ENCODE results near the gene GAS2L3.

The GAS2L3 gene

DNA sequence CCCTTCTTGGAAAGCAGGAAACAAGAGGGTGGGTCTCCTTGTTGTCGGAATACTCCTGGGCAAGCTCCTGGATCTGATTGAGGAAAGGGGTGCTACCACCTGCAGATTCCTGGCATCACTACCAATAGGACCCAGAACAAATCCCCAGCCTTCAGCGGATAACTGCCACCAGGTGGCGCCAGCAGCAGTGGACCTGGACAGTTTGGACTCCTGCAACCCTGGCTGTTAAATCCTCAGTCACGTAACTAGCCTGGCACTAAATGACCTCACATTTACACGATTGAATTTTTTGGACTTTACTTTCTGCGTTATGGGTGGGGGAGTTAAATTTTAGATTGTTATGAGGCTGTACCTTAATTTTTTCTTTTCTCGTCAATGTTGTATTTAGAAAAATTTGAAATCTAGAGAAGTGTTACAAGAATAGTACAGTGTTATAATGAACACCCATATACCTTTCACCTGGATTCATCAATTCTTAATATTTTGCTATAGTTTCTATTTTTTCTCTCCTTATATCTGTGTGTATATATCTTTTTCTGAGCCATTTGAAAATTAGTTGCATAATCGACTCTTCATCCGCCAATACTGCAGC lies 95.6 kb downstream of the GAS2L3 start:
- DNase-seq: peak; percentile 36

DNA sequence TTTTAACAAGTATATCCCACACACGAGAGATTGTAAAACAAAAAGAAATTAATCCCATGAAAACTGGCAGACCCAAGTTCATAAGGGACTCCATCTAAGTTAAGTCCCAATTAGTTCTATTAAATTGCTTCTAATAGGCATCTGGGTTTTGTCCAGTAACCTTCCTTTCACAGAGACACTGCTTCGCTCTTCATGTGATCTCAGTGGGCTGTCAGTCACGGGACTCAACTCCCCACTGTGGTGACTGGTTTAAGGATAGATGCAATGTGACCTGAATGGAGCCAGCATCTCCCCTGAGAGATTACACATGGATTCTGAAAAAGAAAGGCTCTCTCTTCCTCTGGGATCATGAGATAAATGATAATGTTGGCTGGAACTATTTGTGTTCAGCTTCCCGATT lies 96.4 kb downstream of the GAS2L3 start:
- DNase-seq: no peak

DNA sequence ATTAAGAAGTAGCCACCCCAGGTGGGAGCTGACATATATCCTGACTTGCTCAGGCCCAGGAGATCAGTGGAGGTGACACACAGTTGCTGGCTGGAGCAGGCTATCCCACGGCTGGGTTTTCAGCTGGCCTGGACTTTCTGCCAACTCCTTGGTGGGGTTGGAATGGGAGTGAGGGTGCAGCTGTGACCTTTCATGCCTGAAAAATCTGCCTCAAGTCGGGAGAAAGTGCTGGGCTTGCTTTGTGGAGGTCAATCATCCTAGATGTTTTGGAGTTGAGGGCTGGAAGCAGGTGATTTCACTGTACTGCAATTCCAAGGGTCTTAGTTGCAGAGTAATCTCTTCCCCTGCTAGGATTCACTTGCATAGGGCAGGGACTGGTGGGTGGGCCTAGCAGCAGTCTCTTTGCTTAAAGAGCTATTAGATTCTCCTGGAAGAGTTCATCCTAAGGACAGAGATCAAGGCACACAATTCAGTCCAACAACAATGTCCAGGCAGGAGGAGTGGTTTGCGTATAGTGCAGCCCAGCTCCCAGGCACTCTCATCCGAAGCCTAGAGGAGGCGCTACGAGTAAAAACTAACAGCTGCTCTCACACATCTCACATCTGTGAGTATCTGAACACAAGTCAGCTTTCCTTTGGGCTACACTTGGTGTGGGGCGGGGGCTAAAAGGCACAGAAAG lies 98.1 kb downstream of the GAS2L3 start:
- DNase-seq: no peak

DNA sequence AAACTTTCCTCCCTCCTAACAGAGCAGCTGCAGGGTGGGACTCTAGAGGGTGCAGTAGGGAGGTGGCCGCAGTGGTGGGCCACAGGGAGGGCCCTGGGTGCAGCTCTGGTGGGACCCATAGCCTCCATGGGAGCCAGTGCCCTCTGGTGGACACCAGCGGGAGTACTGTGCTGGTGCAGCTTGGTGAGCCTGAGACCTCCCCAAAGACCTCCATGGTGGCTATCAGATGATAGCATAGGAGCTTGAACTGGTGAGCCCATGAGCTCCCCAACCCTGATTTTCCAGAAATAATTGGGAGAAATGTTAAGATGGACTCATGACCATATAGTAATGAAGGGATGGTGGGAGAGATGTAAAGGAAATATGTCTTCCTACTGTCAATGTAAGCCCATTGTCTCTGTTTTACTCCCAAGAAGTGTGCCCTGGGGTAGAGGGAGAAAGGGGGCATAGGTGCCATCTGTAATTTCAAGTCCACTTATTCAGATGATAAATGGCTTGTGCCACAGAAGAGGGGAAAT lies 98.7 kb downstream of the GAS2L3 start:
- peak; percentile 8 for DNase-seq

DNA sequence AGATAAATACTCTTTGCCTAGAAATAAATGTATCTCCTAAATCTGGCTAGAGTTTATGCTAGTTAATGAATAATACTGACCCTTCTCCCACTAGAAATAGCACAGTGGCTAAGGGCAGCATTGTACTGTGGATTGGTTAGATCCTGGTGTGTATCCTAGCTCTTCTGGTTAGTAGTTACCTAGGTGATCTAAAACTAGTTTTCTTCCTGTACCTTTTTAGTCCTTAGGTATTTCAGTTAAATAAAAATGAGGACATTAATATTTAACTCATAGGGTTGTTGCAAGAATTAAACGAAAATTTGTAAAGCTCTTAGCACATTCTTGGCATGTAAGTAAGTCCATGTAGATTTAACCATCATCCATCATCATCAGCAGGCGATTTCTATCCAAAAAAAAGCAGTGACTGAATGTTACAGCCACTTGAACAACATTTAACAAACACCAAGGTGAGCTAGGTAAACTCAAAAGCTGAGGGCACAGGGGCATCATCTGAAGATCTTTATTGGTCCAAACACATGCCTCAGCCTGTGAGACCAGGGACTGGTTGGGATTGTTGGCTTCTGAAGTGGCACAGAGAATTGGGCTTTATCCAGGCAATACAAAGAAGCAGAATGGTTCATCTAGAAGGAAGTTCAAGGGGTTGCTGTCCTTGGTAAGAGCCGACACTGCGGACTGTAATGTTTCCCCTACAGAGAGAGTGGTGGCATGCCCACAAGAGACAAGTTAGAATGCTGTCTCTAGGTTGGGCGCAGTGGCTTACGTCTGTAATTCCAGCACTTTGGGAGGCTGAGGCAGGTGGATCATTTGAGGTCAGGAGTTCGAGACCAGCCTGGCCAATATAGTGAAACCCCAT lies 100.8 kb downstream of the GAS2L3 start:
- no peak for DNase-seq
